Keratinocyte (primary cell): ENCODE measurements around the gene TNS3.

Source experiments
- CTCF ChIP-seq, 3 experiments: IDR thresholded peaks in 1 of 3; conservative IDR thresholded peaks in 1 of 3; optimal IDR thresholded peaks in 1 of 3; 2 replicates in 2 of 3; 3 replicates in 1 of 3; pipeline versions ENCODE3 to v1.5.1; 2011; ENCODE audit warnings: low read length in 3 of 3, mild to moderate bottlenecking in 3 of 3, moderate library complexity in 2 of 3, control low read depth in 1 of 3, inconsistent platforms in 1 of 3; ENCODE audit not compliant: insufficient read depth in 2 of 3; ENCODE audit errors: extremely low read depth in 1 of 3
- EZH2 ChIP-seq: IDR thresholded peaks from one replicate; pipeline ENCODE4 v1.6.1; 2012; ENCODE audit warnings: inconsistent platforms, mild to moderate bottlenecking, low read length, moderate library complexity

- TF ChIP-seq EZH2 = no peak
- TF ChIP-seq CTCF (optimal IDR thresholded peaks at IDR 0.05 in 1 of 3, IDR thresholded peaks at IDR 0.05 in 1 of 3, conservative IDR thresholded peaks at IDR 0.05 in 1 of 3; ENCODE audit: extremely low read depth in 1 of 3, insufficient read depth in 2 of 3, low read length in 3 of 3) = no peak
These were observed 123.9 kb downstream of the TNS3 start for GRCh38 chr7:47458057-47458456.
